IPS DF 19.7 (cell line): ENCODE data around the gene KCNK15.
"Not testable (repeated sequence)": the region's sequence is repeated elsewhere in the genome, so short reads cannot be mapped to it uniquely, and the experiment has no call there.

Experiments used
- DNase-seq: peaks from one replicate; pipeline ENCODE4 v3.0.0-alpha.2; 2013; ENCODE audit warnings: low read depth, low spot score

KCNK15 gene

DNA sequence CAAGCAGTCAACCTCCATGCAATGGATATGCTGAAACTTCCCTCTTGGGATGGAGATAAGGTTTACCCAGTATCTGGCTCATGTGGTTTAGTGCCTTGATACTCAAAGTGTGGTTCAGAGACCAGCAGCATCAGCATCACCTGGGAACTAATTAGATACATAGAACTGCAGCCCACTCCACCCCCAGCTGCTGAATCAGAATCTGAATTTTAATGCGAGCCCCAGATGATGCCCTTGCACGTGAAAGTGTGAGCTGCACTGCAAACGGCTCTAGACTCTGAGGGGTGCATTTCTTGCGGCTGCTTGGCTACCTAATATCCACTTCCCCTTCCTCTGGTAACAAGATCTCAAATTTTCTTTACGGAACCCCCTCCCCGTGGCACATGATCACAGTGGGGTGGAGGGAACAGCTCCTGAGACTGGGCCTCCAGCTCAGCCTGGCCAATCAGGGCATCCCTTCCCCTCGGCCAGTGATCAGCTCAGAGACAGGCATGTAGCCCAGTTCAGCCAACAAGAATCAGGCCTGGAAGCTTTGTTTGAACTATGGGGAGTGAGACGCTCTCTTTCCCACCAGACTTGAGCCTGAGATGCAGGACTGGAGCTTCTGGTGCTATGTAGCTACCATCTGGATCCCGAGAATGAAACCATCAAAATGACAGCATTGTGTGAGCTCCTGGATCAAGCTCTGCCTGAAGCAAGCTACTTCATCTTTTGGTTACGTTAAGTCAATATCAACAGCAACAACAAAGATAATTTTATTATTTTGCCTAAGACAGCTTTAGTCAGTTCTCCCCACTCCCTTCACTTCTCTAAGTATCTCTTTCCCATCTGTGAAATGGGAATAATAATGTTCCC lies 12.8 kb downstream of the KCNK15 start:
- no peak for DNase-seq

DNA sequence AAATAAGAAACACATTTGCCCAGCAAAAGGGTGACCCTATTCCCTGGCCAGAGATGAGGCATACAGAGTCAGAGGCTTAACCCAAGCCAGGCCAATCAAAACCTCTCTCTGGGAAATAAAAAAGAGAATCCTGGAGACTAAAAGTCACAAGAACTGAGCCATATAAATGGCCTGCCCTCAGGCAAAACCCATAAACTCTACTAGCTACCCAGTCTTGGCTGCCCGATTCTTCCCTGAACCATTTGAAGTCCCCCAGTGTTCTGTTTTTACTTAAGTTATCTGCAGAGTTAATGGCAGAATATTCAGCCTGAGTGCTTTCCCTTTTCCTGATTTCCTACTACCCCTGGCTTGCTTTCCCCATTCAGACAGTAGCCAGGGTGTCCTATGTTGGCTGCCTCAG lies 13.9 kb downstream of the KCNK15 start:
- no peak for DNase-seq

DNA sequence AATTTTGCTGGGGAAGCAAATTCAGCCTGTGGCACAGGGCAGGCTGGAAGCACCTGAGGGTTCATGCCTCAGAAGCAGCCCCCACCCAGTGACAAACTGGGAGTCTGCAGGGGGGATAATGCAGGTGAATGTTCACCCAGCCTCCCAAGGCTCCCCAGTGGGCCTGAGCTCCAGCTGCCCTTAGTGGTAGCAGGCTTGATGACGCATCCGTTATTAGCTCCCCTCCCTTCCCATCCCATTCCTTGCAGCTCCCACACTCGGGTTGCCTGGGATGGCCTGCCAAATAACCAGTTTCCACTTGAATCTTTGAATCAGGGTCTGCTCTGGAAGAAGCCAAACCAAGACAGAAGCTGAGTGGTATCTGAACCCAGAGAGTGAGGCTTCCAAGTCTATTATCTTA lies 15.8 kb downstream of the KCNK15 start:
- DNase-seq = no peak

DNA sequence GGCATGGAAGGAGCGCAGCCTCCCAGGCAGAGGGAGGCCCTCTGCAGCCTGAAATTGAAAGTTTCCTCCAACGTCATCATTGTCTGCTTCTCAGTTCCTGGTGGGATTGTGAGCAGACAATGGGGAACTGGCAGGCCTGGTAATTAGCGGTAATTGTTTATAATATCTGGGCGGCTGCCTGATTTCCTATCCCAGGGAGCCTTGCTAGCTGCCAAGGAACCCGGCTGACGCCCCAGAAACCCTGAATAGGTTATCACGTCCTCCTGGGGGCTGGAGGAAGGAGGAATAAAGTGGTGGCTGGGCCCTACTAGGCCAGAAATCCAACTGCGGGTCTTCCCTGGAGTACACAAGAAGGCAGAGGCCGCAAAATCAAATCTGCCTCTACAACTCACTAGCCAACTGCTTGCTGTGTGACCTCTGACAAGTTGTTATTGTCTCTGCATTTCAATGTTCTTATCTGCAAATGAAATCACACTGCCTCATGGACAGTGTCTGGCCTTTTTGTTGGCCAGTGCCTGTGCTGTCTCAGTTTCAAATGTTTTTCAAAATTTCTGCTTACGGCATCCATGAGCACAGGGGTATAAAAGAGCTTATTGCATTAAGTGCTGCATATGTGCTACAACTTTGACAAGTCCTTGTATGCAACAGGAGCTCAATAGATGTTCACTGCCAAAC lies 16.9 kb downstream of the KCNK15 start:
- DNase-seq = no peak

DNA sequence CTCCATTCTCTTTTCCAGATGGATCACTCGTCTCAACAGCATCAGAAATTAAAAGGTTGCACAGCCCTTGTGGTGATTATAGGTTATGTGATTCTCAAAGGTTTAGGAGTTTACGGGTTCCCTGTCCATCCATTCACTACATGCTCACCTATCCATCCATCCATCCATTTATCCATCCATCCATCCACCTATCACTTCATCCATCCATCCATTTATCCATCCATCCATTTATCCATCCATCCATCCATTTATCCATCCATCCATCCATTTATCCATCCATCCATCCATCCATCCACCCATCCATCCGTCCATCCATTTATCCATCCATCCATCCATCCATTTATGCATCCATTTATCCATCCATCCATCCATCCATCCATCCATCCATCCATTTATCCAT lies 18.1 kb downstream of the KCNK15 start:
- not testable (repeated sequence) for DNase-seq

DNA sequence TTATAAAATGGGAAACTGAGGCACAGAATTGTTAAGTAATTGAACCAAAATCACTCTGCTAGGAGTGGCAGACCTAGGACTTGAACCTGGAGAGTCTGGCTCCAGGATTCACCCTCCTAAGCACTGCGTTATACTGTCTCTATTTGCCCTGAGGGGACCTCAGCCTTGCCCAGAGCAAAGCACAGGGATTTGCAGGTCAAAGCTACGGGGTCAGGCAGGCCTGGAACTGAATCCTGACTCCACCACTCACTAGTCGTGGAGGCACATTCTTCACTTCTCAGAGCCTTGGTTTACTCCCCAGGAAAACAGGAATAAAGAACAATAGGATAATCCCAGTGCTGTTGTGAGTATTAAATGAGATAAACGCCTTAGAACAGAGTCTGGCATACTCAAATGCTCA lies 19.4 kb downstream of the KCNK15 start:
- DNase-seq = no peak

DNA sequence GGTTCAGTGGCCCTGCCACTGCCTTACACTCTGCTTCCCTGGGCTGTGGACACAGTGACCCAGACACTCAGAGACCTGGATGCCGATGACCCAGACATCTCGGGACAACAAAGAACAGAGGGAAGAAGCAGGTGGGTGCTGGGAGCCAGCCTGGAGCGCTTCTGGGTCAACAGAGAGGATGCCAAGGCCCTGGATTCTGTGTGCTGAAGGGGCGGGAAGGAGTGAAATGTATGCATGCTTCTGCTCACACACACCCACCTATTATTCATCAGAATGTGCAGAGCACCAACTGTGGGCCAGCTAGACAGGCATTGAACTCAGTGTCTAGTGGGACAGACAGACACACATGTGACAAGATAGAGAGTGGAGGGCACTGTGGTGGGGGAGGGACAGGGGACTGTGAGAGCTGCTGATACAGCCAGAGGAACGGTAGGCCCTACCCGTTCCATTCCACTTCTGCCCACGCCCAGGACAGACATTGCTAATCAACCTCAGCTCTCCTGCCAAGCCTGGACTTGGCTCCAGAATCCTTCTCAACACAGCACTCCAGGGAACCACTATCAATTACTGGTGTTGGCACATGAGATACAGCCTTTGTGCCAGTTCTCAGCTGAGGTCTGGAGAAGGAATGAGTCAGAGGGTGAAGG lies 20.2 kb downstream of the KCNK15 start:
- DNase-seq = no peak

DNA sequence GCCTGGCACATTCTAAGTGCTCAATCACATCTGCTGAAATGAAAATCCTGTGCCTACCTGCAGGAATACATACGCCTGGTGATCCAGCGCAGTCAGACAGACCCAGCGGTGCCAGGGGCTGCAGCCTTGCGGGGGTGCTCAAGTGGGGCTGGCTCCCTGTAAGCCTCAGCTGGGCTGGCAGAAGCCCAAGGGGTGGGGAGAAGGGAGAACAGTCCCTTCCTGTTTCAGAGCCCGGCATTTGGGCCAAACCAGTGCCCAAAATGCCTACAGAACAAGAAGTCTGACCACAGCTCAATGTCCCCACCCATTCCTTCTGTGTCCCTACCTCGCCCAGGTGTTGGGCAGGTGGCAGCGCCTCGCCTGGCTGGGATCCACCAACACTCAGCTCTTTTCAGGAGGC lies 22.6 kb downstream of the KCNK15 start:
- DNase-seq = no peak

DNA sequence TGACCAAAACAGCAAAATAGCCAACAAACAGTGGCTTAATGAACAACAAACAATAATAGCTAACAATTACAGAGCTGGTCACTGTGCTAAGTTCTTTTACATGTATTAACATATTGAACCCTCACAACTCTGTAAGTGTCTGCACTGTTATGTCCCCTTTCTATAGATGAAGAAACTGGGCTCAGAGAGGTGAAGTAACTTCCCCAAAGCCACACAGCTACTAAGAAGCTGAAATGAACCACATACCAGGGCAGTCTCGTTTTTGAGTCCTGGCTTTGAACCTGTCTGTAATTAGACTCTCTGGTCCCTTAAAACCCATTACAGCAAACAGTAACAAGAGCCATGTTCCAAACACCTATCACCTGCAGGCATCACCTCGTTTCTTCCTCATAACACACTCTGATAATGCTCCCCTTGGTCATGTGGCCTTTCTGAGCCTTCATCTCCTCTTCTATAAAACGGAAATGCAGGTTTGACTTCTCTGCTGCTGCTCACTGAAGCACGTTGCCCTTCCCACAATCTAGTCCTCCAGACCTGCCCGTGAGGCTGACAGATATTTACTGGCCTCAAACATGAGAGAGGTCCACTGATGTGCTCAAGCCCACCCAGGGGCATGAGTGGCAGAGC lies 23.3 kb downstream of the KCNK15 start:
- DNase-seq = no peak

DNA sequence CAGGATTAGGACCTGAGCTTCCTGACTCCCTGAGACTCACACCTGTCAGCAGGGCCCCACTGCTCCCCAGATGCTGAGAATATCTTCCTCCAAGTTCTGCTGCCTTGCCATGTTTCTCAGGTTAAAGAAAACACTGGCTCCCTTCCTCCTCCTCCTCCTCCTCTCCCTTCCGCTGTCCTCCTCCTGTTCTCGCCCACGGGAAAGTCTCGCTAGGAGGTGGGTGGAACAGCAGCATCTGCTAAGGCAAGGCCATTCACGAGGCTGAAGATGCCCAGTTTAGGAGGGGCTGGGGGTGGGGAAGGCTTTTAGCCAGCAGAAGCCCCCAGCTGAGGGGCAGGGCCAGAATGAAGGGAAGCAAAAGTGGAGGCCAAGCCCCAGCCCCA lies 23.8 kb downstream of the KCNK15 start:
- DNase-seq = no peak

DNA sequence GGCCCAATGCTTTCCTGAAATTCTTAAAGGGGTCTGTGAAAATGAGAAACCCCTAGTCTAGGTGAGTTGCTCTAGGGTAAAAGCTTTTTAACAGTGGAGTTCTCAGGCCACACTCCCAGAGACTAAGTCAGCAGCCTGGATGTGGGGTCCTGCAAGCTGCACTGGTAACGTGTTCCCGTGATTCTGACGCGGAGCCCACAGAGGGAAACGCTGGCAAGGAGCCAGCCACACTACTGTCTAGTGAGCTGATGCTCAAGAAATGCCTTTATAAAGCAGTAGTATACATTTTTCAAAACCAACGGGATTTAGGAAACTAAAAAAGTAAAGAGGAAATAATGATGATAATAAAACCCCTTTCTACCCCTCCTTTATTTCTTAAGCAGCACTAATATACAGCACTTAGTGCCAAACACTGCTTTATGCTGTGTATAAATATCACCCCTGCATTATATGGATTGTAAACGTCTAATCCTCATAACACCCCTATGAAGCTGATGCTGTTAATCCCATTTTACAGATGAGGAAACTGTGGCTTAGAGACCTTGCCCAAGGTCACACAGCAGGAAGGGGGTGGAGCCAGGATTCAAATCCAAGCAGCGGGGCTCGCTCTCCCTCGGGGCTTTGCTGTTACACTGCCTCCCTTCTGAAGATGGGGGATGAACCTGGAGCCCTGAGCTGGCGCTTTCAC lies 25.0 kb downstream of the KCNK15 start:
- no peak for DNase-seq

DNA sequence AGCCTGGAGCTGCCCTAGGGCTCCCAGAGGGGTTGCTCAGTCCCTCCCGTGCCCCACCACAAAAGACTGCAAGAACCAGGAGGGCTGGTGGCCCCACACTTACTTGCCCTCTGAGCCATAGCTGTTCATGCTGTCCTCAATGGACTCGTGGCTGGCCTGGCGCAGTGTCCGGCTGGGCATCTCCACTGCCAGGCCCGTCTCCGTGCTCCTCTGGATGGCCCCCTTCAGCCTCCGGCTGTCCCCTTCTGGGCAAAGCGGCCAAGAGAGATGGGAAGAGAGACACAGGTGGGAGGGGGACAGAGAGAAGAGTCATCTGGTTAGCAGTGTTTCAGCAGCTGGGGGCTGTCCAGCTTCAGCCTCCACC lies 25.5 kb downstream of the KCNK15 start:
- no peak for DNase-seq

DNA sequence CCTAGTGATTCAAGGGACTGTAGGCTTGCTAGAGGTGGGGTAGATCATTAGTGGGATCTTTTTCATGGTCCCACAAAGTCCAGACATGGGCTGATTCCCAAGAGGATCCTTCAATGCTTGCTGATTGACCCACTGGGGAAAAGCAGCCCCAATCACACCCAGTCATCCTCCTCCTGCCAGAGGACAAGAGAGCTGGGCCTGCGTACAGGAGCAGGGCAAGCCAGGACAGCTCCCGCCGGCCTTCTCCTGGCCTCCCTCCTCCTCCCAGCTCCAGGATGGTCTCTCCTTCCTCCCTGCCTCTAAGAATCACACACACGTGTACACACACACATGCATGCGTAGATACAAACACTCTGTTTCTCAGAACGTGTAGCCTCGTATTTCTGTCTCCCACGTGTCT lies 27.0 kb downstream of the KCNK15 start:
- no peak for DNase-seq

DNA sequence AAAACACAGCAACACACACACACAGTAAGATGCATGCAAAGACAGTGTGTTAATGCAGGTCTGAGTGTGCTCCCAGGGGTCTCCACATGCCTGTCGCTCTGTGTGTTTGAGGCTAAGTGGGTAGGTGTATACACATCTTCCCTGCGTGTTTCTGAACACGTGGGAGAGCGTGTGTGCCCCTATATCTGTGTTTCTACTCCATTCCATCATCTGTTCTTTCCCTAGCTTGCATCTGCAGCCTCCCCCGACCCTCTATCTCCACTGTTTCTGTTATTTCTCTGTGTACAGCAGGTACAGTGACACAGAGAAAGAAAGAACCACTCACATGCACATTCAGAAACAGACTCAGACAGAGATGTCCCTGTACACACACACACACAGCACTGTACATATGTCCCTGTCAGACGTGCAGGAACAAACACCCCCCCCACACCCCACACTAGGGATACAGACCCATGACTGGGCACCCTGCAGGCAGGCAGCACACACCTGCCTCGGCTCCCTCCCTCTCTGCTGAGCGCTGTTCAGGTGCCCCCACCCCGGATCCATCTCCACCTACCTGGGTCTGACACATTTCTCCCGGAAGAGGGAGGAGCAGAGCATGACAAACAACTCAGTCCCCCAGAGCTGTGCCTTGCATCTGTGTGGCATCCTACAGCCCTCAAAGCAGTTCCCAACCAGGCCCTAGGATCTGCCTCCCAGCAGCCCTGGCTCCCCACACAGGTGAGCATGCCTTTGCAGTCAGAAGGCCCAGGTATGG lies 27.6 kb downstream of the KCNK15 start:
- no peak for DNase-seq

DNA sequence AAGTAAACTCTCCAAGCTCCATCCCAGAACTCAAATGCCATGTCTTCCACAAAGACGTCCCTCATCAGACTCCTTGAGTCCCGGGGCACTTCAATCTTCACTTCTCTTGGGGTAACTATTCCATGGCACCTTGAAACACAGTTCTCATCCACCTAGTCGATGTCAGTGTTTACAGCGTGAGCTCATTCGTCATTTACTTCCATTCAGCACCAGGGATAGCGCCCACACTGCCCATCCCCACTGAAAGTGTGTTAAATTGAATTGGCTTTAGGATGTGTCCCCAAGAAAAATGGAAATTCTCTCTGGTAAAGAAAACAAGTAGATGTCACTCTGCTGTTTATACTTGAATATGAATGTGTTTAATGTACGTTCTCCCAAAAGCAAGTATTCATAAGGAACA lies 31.3 kb downstream of the KCNK15 start:
- no peak for DNase-seq

DNA sequence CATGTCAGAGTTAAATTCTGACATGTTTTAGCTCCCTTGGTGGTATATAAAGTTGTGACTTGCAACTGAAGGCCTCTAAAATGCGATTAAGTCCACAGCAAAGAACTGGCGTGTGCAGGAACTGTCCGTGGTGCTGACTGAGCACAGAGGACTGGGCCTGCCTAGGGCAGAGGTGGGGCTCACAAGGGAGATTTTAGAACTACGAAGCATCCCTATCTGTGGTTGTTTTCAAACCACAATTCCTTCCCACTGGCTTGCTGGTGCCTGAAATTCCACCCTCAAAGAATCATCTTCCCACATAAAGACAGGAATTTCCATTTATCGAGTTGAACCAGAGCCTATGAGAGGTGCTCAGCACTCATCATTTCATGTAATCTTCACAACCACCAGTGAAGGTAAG lies 34.6 kb downstream of the KCNK15 start:
- no peak for DNase-seq

DNA sequence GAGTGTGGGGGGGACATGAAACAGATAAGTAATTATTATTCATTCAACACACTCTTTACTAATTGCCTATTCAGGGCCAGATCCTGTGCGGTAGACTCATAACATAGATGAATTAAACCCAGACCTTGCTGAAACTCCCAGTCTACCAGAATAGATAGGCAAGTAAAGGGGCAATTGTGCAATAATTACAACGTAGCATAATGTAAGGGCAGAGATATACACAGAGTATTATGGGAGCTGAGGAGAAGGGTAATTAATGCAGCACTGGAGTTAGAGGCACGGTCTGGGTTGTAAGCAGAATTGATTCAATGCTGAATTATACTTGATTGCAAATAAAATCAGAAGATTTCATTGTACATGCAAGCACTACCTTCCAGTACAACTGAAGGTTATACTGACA lies 35.5 kb downstream of the KCNK15 start:
- no peak for DNase-seq

DNA sequence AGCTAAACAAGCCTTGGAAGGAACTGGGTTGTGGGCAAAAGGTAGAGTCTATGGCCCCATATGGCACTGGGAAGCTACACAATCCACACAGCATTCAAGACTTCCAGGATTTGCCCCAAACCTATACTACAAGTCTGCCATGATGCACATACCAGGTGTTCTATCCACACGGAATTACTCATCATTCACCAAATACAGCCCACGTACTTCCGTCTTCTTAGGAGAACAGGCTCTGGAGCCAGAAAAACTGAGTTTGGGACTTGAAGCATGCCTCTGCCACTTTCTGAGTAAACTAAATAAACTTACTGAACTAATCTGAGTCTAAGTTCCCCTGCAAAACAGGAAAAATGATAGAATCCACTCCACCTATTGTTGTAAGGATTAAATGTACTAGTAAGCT lies 36.1 kb downstream of the KCNK15 start:
- DNase-seq = no peak

DNA sequence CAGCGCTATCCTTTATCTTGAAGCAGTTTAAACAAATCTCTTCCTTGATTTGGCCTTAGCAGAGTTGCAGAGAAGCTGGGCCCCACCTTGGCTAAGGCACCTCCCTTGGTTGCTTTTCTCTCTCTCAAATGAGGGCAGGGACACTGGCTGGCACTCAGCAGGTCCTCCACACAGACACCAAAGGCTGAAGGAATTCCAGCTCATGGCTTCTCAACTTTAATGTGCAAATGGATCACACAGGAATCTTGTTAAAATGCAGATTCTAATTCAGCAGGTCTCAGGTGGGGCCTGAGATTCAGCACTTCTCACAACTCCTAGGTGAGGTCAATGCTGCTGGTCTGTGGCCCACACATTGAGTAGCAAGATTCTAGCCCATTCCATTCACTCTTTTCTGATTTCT lies 39.0 kb downstream of the KCNK15 start:
- no peak for DNase-seq

DNA sequence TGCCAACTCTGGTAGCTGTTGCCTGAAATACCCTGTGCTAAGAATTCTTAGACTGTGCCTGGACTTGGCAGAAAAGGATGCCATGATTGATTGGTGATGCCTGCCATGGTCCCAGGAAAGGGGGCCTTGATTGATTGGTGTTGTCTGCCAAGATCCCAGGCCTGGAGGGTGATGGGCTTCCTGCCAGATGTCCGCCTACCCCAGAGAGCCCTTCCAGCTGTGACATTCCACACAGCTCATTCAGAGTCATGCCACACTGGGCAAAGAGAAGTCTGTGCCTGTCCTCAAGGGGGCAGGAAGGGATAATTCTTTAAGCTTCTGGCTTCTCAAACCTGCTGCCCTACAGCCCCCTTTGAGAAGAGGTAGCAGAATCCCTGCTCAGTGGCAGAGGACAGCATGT lies 40.1 kb downstream of the KCNK15 start:
- peak; percentile 83 for DNase-seq

DNA sequence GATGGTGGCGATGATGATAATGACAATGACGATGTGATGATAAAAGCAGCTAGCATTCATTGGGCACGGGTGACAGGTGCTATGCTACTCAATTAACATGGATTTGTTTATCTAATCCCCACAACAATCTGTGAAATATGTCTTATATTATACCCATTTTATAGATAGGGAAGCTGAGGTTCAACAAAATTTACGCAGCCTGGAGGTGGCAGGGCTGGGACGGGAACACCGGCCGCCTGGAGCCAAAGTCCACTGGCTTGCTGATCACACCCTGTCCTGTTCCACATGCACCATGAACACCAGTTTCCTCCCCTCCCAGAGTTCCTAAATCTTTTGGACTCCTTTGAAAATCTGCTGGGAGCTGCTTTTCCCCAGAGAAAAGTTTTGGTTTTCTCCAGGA lies 41.6 kb downstream of the KCNK15 start:
- DNase-seq = no peak
